Subcutaneous adipose tissue (tissue), 4 donors: ENCODE results near the gene CMSS1. TPM values are rescaled to one million over a fixed set of nuclear protein-coding genes. Genes with fewer than 3 reads are reported as not detected.

ENCODE experiments used
- total RNA-seq, 4 donors: library from RNA; depleted of rRNA; stranded (reverse); fragments of >200 nt; gene quantifications; one replicate each; pipeline ENCODE4 v1.1.0, GENCODE V29; 2016
- TF ChIP-seq, protein P1 (sequence below): fragments of 450-650 bp; IDR thresholded peaks from one replicate; pipeline ENCODE4 v1.5.1; 2016; ENCODE audit warnings: low read depth, mild to moderate bottlenecking, control low read depth, antibody characterized with exemption, moderate library complexity

Gene CMSS1
- total RNA-seq = 10 to 100 TPM in 3 of 4 donors, 1 to 10 TPM in 1; 9.9 to 32.1 (median 19.1) TPM

DNA sequence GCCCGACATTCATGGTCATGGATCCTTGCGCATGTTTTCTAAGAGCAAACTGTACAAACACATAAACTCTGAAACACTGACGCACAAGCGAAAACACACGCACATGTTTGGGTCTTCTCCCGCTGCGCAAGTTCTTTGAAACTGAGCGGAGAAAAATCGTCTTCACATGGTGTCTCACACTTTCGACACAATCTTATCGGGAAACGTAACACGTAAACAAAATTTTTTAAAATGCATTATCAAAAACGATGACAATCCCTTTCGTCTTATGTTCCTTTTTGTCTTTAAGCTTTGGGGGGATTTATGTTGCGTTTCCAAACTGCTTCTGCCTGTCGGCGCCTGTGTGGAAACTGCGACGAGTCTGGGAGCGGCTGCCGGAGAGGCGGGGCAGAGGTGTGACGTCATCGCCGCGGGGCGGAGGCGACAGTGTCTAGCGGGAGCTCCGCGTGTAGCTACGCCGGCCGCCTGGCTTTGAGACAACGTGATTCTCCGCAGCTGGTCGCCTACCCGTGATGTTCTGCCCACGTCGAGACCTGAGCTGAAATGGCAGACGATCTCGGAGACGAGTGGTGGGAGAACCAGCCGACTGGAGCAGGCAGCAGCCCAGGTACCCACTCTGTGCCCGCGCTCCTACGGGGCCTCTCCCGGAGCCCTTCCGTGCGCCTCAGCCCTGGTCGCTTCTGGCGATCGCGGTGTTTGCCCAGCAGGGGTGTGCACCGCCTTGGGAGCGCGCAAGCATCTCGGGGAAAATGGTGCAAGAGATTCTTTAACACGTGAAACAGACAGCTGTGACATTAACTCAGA, at the start of gene CMSS1:
TSS of gene CMSS1 (plus strand) at position 426 of the 804 bp plus-strand sequence.
- TF ChIP-seq, protein P1, sequence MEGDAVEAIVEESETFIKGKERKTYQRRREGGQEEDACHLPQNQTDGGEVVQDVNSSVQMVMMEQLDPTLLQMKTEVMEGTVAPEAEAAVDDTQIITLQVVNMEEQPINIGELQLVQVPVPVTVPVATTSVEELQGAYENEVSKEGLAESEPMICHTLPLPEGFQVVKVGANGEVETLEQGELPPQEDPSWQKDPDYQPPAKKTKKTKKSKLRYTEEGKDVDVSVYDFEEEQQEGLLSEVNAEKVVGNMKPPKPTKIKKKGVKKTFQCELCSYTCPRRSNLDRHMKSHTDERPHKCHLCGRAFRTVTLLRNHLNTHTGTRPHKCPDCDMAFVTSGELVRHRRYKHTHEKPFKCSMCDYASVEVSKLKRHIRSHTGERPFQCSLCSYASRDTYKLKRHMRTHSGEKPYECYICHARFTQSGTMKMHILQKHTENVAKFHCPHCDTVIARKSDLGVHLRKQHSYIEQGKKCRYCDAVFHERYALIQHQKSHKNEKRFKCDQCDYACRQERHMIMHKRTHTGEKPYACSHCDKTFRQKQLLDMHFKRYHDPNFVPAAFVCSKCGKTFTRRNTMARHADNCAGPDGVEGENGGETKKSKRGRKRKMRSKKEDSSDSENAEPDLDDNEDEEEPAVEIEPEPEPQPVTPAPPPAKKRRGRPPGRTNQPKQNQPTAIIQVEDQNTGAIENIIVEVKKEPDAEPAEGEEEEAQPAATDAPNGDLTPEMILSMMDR = no peak

DNA sequence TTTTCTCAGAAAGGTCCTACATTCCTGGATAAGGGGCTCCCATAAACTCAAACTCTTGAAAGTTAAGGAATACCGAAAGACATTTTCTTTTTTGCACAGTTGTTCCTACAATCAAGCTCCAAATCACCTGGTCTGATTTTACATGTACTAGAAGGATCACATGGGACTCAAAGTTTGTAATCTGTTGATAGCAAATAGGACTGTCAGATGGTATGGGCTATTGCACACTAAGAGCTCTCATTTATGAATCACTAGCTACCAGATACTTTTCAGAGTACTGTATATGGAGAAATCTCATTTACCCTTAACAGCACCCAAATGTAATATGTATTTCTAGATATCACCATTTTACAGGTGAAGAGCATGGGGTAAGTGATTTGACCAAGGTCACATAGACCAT, 49.5 kb upstream of the CMSS1 start:
- TF ChIP-seq, protein P1 = no peak

DNA sequence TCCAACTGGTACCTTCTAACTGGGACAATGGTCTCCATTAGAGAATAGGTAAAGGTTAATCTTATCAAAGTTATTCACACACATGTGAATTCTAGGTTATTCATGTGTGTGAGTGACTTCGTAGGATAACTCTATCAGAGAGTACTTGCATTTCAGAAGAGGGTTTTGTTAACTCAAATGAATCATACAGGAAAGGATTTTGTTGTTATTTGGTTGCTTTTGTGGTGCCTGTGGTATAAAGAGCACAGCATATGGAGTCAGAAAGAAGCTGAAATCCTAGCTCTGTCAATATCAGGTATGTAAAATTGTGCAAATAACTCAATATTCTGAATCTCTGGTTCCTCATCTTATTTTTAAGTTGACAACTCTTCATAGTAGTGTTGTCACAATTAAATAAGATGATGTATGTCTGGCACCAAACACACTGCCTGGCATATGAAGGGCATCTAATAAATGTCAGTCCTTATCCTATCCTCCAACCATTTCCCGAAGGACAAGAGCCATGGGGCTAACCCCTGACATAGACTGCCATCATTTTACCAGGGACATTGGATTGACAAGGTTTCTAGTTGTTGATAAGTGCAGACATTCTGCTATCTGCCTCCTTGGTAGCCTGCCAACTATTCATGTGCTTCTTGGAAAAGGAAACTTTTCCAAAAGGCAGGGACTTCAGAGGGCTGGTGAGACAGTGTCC, 48.7 kb upstream of the CMSS1 start:
- TF ChIP-seq, protein P1 = no peak

DNA sequence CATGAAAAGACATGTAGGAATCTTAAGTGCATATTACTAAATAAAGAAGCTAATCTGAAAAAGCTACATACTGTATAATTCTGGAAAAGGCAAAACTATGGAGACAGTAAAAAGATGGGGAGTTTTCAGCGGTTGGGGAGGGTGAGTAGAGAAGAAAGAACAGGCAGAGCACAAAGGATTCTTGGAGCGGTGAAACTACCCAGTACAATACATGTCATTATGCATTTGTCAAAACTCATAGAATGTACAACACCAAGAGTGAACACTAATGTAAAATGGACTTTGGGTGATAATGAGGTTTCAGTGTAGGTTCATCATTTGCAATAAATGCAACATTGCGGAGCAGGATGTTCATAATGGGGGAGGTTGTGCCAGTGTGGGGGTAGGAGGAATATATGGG, 45.5 kb upstream of the CMSS1 start:
- TF ChIP-seq, protein P1 = no peak

DNA sequence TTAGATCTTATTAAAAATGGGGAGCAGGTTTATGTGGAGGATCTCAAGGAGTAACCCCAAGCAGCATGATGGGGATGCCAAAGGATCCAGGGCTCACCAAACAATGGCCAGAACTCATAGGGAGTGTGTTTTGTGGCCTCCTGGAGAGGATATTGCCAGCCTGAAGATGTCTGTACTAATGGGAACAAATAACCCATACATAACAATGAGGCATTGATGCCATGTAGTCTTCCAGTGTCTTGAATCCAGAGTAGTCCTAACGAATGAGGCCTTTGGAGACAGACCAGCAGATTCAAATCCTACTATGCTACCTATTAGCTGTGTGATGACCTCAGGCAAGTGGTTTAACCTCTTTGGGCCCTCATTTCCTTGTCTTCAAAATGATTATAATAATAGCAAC, 45.0 kb upstream of the CMSS1 start:
- TF ChIP-seq, protein P1 = no peak

DNA sequence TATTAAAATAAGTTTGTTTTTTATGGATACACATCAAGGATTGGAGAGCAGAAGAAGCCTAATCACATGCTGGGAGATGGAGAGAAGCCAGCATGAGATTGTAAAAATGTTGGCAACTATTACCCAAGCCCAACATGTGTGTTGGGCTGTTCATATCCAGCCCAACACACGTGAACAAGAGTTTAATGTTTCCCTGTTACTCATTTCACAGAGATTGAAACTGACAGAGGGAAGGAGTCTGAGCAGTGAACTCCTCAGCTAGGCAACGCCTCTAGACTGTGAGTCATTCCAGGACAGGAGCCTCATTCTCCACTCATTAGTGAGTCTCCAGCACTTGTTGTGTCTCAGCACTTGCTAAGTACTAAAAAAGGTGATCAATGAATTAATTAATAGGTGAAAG, 43.2 kb upstream of the CMSS1 start:
- TF ChIP-seq, protein P1 = no peak

DNA sequence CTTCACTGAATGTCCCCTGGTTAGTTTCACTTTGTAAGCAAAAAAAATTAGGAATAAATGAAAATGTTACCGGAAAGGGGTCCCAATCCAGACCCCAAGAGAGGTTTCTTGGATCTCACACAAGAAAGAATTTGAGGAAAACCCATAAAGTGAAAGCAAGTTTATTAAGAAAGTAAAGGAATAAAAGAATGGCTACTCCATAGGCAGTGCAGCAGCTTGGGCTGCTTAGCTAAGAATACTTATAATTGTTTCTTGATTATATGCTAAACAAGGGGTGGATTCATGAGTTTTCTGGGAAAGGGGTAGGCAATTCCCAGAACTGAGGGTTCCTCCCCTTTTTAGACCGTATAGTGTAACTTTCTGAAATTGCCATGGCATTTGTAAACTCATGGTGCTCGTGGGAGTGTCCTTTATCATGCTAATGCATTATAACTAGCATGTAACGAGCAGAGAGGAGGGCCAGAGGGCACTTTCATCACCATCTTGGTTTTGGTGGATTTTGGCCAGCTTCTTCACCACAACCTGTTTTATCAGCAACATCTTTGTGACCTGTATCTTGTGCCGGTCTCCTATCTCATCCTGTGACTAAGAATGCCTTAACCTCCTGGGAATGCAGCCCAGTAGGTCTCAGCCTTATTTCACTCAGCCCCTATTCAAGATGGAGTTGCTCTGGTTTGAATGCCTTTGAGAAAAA, 41.0 kb upstream of the CMSS1 start:
- TF ChIP-seq, protein P1 = no peak
